ENCODE results near the gene TSPAN10. TPM values are rescaled to one million over a fixed set of nuclear protein-coding genes. Genes with fewer than 3 reads are reported as not detected.

Gene TSPAN10
- total RNA-seq, 1 experiment from 2014 or later, result 3.5 TPM

DNA sequence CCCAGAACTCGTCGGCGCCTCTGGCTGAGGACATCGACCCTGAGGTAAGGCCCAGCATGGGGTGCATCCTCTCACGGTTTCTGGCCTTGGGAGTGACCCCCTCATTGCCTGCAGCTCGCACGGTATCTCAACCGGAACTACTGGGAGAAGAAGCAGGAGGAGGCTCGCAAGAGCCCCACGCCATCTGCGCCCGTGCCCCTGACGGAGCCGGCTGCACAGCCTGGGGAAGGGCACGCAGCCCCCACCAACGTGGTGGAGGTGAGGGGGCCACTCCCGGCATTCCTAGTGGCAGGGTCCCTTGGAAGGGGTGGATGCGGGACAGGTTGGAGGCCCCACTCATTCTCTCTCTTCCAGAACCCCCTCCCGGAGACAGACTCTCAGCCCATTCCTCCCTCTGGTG is 57.8 kb downstream of the TSPAN10 start:
- H3K36me3 ChIP-seq (ENCODE audit: low read depth, low read length), result peaks cover 77% of the 10 kb centered on the region
- no TSS peak for BruUV-seq (replicated peaks)

DNA sequence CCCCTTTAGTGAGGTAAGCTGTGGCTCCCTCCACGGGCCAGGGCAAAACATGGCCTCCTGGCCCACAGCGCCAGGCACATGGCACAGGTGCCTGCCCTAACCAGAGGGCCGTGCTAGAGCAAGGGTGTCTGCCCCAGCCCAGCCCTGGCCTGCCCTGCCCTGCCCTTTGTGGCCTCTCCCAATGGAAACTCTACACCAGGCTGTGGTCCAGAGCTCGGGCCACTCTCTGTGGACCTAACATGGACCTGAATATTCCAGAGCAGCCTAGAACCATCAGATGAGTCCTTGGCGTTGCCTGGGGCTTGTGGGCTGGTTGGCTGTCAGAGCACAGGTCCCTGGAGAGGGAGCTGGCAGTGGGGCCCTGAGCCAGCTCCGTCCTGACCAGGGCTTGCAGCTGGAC is 58.2 kb downstream of the TSPAN10 start:
- peaks cover 3% of the 10 kb centered on the region for H3F3A ChIP-seq (ENCODE audit: low read length, unreplicated experiment)
- ATAC-seq, result no peak
- H3K36me3 ChIP-seq (ENCODE audit: low read depth, low read length), result peaks cover 73% of the 10 kb centered on the region
- no peak overlapping the region for H3K9ac ChIP-seq (ENCODE audit: low read length)
- H3K79me2 ChIP-seq (ENCODE audit: low read length), result peaks cover 45% of the 10 kb centered on the region
- ChIA-PET POLR2A (ENCODE audit: unreplicated experiment) (no interaction called here), CTCF (no interaction called here)
- no peak overlapping the region for H3K27ac ChIP-seq (ENCODE audit: low read length)
- no peak overlapping the region for H2AFZ ChIP-seq (ENCODE audit: low read length)
- no peaks in the 10 kb centered on the region for H3K27me3 ChIP-seq (ENCODE audit: low read length)
- no peak for TF ChIP-seq EZH2 (IDR thresholded peaks at IDR 0.05; ENCODE audit: low read length, unreplicated experiment)
- TF ChIP-seq EZH2phosphoT487 (IDR thresholded peaks at IDR 0.05; ENCODE audit: borderline replicate concordance, low read length), result no peak
- TF ChIP-seq, protein P1, sequence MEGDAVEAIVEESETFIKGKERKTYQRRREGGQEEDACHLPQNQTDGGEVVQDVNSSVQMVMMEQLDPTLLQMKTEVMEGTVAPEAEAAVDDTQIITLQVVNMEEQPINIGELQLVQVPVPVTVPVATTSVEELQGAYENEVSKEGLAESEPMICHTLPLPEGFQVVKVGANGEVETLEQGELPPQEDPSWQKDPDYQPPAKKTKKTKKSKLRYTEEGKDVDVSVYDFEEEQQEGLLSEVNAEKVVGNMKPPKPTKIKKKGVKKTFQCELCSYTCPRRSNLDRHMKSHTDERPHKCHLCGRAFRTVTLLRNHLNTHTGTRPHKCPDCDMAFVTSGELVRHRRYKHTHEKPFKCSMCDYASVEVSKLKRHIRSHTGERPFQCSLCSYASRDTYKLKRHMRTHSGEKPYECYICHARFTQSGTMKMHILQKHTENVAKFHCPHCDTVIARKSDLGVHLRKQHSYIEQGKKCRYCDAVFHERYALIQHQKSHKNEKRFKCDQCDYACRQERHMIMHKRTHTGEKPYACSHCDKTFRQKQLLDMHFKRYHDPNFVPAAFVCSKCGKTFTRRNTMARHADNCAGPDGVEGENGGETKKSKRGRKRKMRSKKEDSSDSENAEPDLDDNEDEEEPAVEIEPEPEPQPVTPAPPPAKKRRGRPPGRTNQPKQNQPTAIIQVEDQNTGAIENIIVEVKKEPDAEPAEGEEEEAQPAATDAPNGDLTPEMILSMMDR (conservative IDR thresholded peaks at IDR 0.05; ENCODE audit: low read depth, low read length), result no peak
- no peak overlapping the region for H3K4me3 ChIP-seq (ENCODE audit: low read length)
- intact Hi-C loops (cut with micrococcal nuclease), result no loop called here
- H4K20me1 ChIP-seq (ENCODE audit: low read length), result no peaks in the 10 kb centered on the region; the same call in none of the 2 replicates
- no peak for DNase-seq
- no peaks in the 10 kb centered on the region for H3K9me3 ChIP-seq (ENCODE audit: low read length)
- H3K4me1 ChIP-seq (ENCODE audit: insufficient read depth, low read length), result no peaks in the 10 kb centered on the region
- no peaks in the 10 kb centered on the region for H3K9me2 ChIP-seq (replicated peaks; ENCODE audit: low read length)
- no TSS peak for BruUV-seq (replicated peaks)
- H3K4me2 ChIP-seq (ENCODE audit: low read length), result no peak overlapping the region

More for the DNA sequence above, 57.8 kb downstream of the TSPAN10 start:
- Histone ChIP-seq H3F3A (ENCODE audit: low read length, unreplicated experiment) (peaks cover 3% of the 10 kb centered on the region), H2AFZ (ENCODE audit: low read length) (no peak overlapping the region), H3K27me3 (ENCODE audit: low read length) (no peaks in the 10 kb centered on the region), H3K4me1 (ENCODE audit: insufficient read depth, low read length) (no peaks in the 10 kb centered on the region), H3K9me2 (replicated peaks; ENCODE audit: low read length) (no peaks in the 10 kb centered on the region), H3K4me3 (ENCODE audit: low read length) (no peak overlapping the region), H4K20me1 (ENCODE audit: low read length) (peaks cover 4% of the 10 kb centered on the region), H3K9ac (ENCODE audit: low read length) (no peak overlapping the region), H3K9me3 (ENCODE audit: low read length) (no peaks in the 10 kb centered on the region), H3K4me2 (ENCODE audit: low read length) (no peak overlapping the region), H3K27ac (ENCODE audit: low read length) (no peak overlapping the region), H3K79me2 (ENCODE audit: low read length) (peaks cover 48% of the 10 kb centered on the region)
- intact Hi-C loops (cut with micrococcal nuclease), result no loop called here
- ATAC-seq (no peak), DNase-seq (no peak)
- POLR2A ChIA-PET (ENCODE audit: unreplicated experiment), result no interaction called here
- CTCF ChIA-PET, result no interaction called here
- TF ChIP-seq EZH2 (IDR thresholded peaks at IDR 0.05; ENCODE audit: low read length, unreplicated experiment) (no peak), EZH2phosphoT487 (IDR thresholded peaks at IDR 0.05; ENCODE audit: borderline replicate concordance, low read length) (no peak)
- TF ChIP-seq, protein P1 (conservative IDR thresholded peaks at IDR 0.05; ENCODE audit: low read depth, low read length), result no peak

DNA sequence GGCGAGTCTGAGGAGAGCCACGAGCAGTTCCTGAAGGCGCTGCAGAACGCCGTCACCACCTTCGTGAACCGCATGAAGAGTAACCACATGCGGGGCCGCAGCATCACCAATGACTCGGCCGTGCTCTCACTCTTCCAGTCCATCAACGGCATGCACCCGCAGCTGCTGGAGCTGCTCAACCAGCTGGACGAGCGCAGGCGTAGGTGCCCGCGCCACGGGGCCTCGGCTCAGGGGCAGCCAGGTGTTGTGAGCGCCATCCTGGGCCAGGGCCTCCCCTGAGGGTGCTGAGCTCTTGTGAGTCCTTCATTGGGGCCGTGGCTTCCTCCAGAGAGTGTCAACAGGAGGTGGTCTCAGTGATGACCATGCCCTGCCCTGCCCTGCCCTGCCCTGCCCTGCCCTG is 58.8 kb downstream of the TSPAN10 start:
- peaks cover 2% of the 10 kb centered on the region; the same call in 1 of the 2 replicates for H4K20me1 ChIP-seq (ENCODE audit: low read length)
- H3K27me3 ChIP-seq (ENCODE audit: low read length), result no peaks in the 10 kb centered on the region
- H3K9me3 ChIP-seq (ENCODE audit: low read length), result no peaks in the 10 kb centered on the region
- peaks cover 3% of the 10 kb centered on the region for H3F3A ChIP-seq (ENCODE audit: low read length, unreplicated experiment)
- no peak for DNase-seq
- H3K79me2 ChIP-seq (ENCODE audit: low read length), result peaks cover 47% of the 10 kb centered on the region
- intact Hi-C loops (cut with micrococcal nuclease), result no loop called here
- H3K36me3 ChIP-seq (ENCODE audit: low read depth, low read length), result peaks cover 74% of the 10 kb centered on the region
- H3K9ac ChIP-seq (ENCODE audit: low read length), result no peak overlapping the region
- H3K4me2 ChIP-seq (ENCODE audit: low read length), result no peak overlapping the region
- H3K9me2 ChIP-seq (replicated peaks; ENCODE audit: low read length), result no peaks in the 10 kb centered on the region
- no peak overlapping the region for H2AFZ ChIP-seq (ENCODE audit: low read length)
- no peak overlapping the region for H3K4me3 ChIP-seq (ENCODE audit: low read length)
- H3K27ac ChIP-seq (ENCODE audit: low read length), result no peak overlapping the region
- BruUV-seq (replicated peaks), result no TSS peak
- peaks cover 3% of the 10 kb centered on the region for H3K4me1 ChIP-seq (ENCODE audit: insufficient read depth, low read length)
- ChIA-PET CTCF (no interaction called here), POLR2A (ENCODE audit: unreplicated experiment) (no interaction called here)
- ATAC-seq, result no peak
- TF ChIP-seq, protein P1 (conservative IDR thresholded peaks at IDR 0.05; ENCODE audit: low read depth, low read length), result no peak
- no peak for TF ChIP-seq EZH2phosphoT487 (IDR thresholded peaks at IDR 0.05; ENCODE audit: borderline replicate concordance, low read length)
- TF ChIP-seq EZH2 (IDR thresholded peaks at IDR 0.05; ENCODE audit: low read length, unreplicated experiment), result no peak

Measured in PC-3 (cell line).